ENCODE measurements around the gene ARHGAP24. TPM values are rescaled to one million over a fixed set of nuclear protein-coding genes. Genes with fewer than 3 reads are reported as not detected.
A peak's percentile ranks its signal among the peaks of the same experiment; 100 is the strongest.

Gene ARHGAP24
- total RNA-seq, 4 donors from 2014 or later, result 17.8 to 65.2 (median 27.2) TPM

- no peak for DNase-seq (ENCODE audit: low spot score in 2 of 2)
- TF ChIP-seq POLR2AphosphoS5 (IDR thresholded peaks at IDR 0.05) (no peak), CTCF (IDR thresholded peaks at IDR 0.05) (no peak), POLR2A (IDR thresholded peaks at IDR 0.05) (no peak), EP300 (IDR thresholded peaks at IDR 0.05) (no peak)
- Histone ChIP-seq H3K9me3 (no peaks in the 10 kb centered on the region), H3K27ac (no peak overlapping the region), H3K4me1 (peaks cover 33% of the 10 kb centered on the region), H3K4me3 (no peak overlapping the region), H3K27me3 (no peaks in the 10 kb centered on the region), H3K36me3 (no peaks in the 10 kb centered on the region)
These were observed 253.5 kb downstream of the ARHGAP24 start for GRCh38 chr4:85728464-85728863.

- no peak for TF ChIP-seq POLR2AphosphoS5 (IDR thresholded peaks at IDR 0.05)
- no peak for TF ChIP-seq EP300 (IDR thresholded peaks at IDR 0.05)
- TF ChIP-seq POLR2A (IDR thresholded peaks at IDR 0.05), result no peak
- TF ChIP-seq CTCF (IDR thresholded peaks at IDR 0.05), result no peak
- WGBS, result 33% methylated on average over 1 of the region's 1 CpG
- no peaks in the 10 kb centered on the region for H3K27me3 ChIP-seq
- no peak for DNase-seq (ENCODE audit: low spot score in 2 of 2)
- H3K36me3 ChIP-seq, result no peaks in the 10 kb centered on the region
- no peak overlapping the region for H3K4me3 ChIP-seq
- H3K4me1 ChIP-seq, result peaks cover 21% of the 10 kb centered on the region
- no peak overlapping the region for H3K27ac ChIP-seq
- no peaks in the 10 kb centered on the region for H3K9me3 ChIP-seq
These were observed 257.2 kb downstream of the ARHGAP24 start for GRCh38 chr4:85732124-85732523.

GRCh38 chr4:85733798-85734197 is 258.8 kb downstream of the ARHGAP24 start:
- Histone ChIP-seq H3K27me3 (no peaks in the 10 kb centered on the region), H3K9me3 (no peaks in the 10 kb centered on the region), H3K36me3 (no peaks in the 10 kb centered on the region), H3K27ac (peak overlapping the region; percentile 5), H3K4me3 (no peak overlapping the region), H3K4me1 (peaks cover 23% of the 10 kb centered on the region)
- DNase-seq (ENCODE audit: low spot score in 2 of 2), result no peak
- TF ChIP-seq EP300 (IDR thresholded peaks at IDR 0.05) (no peak), CTCF (IDR thresholded peaks at IDR 0.05) (no peak), POLR2AphosphoS5 (IDR thresholded peaks at IDR 0.05) (no peak), POLR2A (IDR thresholded peaks at IDR 0.05) (no peak)

- TF ChIP-seq POLR2AphosphoS5 (IDR thresholded peaks at IDR 0.05), result no peak
- no peak for TF ChIP-seq EP300 (IDR thresholded peaks at IDR 0.05)
- no peak for TF ChIP-seq POLR2A (IDR thresholded peaks at IDR 0.05)
- no peak for TF ChIP-seq CTCF (IDR thresholded peaks at IDR 0.05)
- Histone ChIP-seq H3K4me3 (no peak overlapping the region), H3K27me3 (no peaks in the 10 kb centered on the region), H3K36me3 (no peaks in the 10 kb centered on the region), H3K4me1 (peaks cover 26% of the 10 kb centered on the region), H3K27ac (peak overlapping the region; percentile 5), H3K9me3 (no peaks in the 10 kb centered on the region)
- DNase-seq (ENCODE audit: low spot score in 2 of 2), result no peak
- WGBS, result 14% methylated on average over 1 of the region's 1 CpG
These were observed 259.5 kb downstream of the ARHGAP24 start for GRCh38 chr4:85734424-85734831.

- TF ChIP-seq POLR2A (IDR thresholded peaks at IDR 0.05), result no peak
- no peak overlapping the region for H3K27ac ChIP-seq
- whole genome bisulfite sequencing, result 88% methylated on average over 2 of the region's 2 CpGs
These were observed 261.6 kb downstream of the ARHGAP24 start for GRCh38 chr4:85736571-85736970.

GRCh38 chr4:85737254-85737653 is 262.3 kb downstream of the ARHGAP24 start:
- Histone ChIP-seq H3K36me3 (no peaks in the 10 kb centered on the region), H3K27me3 (no peaks in the 10 kb centered on the region), H3K4me1 (peaks cover 29% of the 10 kb centered on the region), H3K4me3 (no peak overlapping the region), H3K9me3 (no peaks in the 10 kb centered on the region), H3K27ac (no peak overlapping the region)
- WGBS, result 76% methylated on average over 1 of the region's 1 CpG
- no peak for TF ChIP-seq EP300 (IDR thresholded peaks at IDR 0.05)
- TF ChIP-seq POLR2AphosphoS5 (IDR thresholded peaks at IDR 0.05), result no peak
- TF ChIP-seq POLR2A (IDR thresholded peaks at IDR 0.05), result no peak
- no peak for TF ChIP-seq CTCF (IDR thresholded peaks at IDR 0.05)
- no peak for DNase-seq (ENCODE audit: low spot score in 2 of 2)

More at GRCh38 chr4:85736571-85736970, 261.6 kb downstream of the ARHGAP24 start:
- no peak overlapping the region for H3K4me3 ChIP-seq
- no peaks in the 10 kb centered on the region for H3K27me3 ChIP-seq
- H3K9me3 ChIP-seq, result no peaks in the 10 kb centered on the region
- no peak for DNase-seq (ENCODE audit: low spot score in 2 of 2)
- H3K4me1 ChIP-seq, result peaks cover 28% of the 10 kb centered on the region
- H3K36me3 ChIP-seq, result no peaks in the 10 kb centered on the region
